MCF 10A (cell line): ENCODE results near the gene ZNF668. TPM values are rescaled to one million over a fixed set of nuclear protein-coding genes. Genes with fewer than 3 reads are reported as not detected.

Experiments
- BruUV-seq: library from RNA; stranded (reverse); fragments of 400-500 nt; replicated peaks from 2 replicates; lab custom pipeline; 2021; lab: Mats Ljungman, UMichigan
- CTCF ChIA-PET: fragments of 300-600 bp; sonication (Branson Sonifier 250); formaldehyde crosslinking; extraction: SDS; loops from one replicate; lab custom pipeline; 2021; ENCODE audit warnings: antibody characterized with exemption, inconsistent platforms; lab: Yijun Ruan, JAX
- POLR2A ChIA-PET: fragments of 300-600, 350-650 bp; sonication (Branson Sonifier 250); formaldehyde crosslinking; extraction: SDS; loops from one replicate; lab custom pipeline; 2020; ENCODE audit warnings: antibody characterized with exemption, inconsistent platforms; lab: Yijun Ruan, JAX
- DNase-seq: peaks from one replicate; pipeline ENCODE4 v3.0.0-alpha.2; 2018; ENCODE audit not compliant: unreplicated experiment
- H3K27ac Mint-ChIP-seq: one replicate; pipeline ENCODE4 v1.8.0; 2022; ENCODE audit warnings: mild to moderate bottlenecking, low read depth, mixed read lengths; ENCODE audit not compliant: unreplicated experiment
- H3K27me3 Mint-ChIP-seq: one replicate; pipeline ENCODE4 v1.8.0; 2022; ENCODE audit warnings: mixed read lengths; ENCODE audit not compliant: insufficient read depth, unreplicated experiment
- H3K36me3 Mint-ChIP-seq: one replicate; pipeline ENCODE4 v1.8.0; 2022; ENCODE audit warnings: mild to moderate bottlenecking, moderate library complexity, mixed read lengths; ENCODE audit not compliant: insufficient read depth, unreplicated experiment
- H3K4me1 Mint-ChIP-seq: one replicate; pipeline ENCODE4 v1.8.0; 2022; ENCODE audit warnings: mixed read lengths; ENCODE audit not compliant: insufficient read depth, unreplicated experiment
- H3K4me3 Mint-ChIP-seq: one replicate; pipeline ENCODE4 v1.8.0; 2022; ENCODE audit warnings: mild to moderate bottlenecking, moderate library complexity, mixed read lengths; ENCODE audit not compliant: unreplicated experiment
- H3K9me3 Mint-ChIP-seq: one replicate; pipeline ENCODE4 v1.8.0; 2022; ENCODE audit warnings: mixed read lengths; ENCODE audit not compliant: unreplicated experiment
- CTCF ChIP-seq: fragments of 200-600 bp; IDR thresholded peaks from one replicate; pipeline ENCODE4 v1.8.0; 2022; ENCODE audit warnings: antibody characterized with exemption, mild to moderate bottlenecking; ENCODE audit not compliant: unreplicated experiment
- intact Hi-C: fragments of 100-400 bp; cut with micrococcal nuclease; formaldehyde crosslinking; loops from 2 replicates; pipeline ENCODE4 v1.14.1; 2022
- total RNA-seq: library from RNA; stranded (reverse); gene quantifications from 2 replicates; pipeline ENCODE4 v1.2.3, GENCODE V29; 2022

ZNF668 gene
- total RNA-seq, 1 experiment from 2014 or later, result 11.9 TPM

- Mint-ChIP-seq H3K4me3 (peak within 1 kb of the TSS; percentile 74), H3K4me1 (peaks cover 16% of the 10 kb centered on the region), H3K36me3 (peaks cover 60% of the 10 kb centered on the region), H3K27me3 (no peaks in the 10 kb centered on the region), H3K9me3 (no peaks in the 10 kb centered on the region), H3K27ac (peak within 1 kb of the TSS; percentile 94)
- TF ChIP-seq CTCF, result no peak
- POLR2A ChIA-PET, result interaction anchor here (0.6 to 7.5 kb wide), 32 partner anchors 9 to 1191 kb away, joined by 3 to 201 read pairs (median 6); partner anchors contain the start of genes ARMC5, BCKDK, FUS and HSD3B7
- BruUV-seq, result TSS peak; percentile 74
- CTCF ChIA-PET, result interaction anchor here (0.9 to 3.4 kb wide), 6 partner anchors 15 to 164 kb away, joined by 3 to 29 read pairs (median 4); partner anchors contain the start of genes HSD3B7 and PRSS8
- peak; percentile 99 for DNase-seq
- intact Hi-C loops, result loop anchor here (1.0 to 5.0 kb wide), 3 partner anchors 18 to 130 kb away; partner anchors contain the start of genes FUS, HSD3B7 and PRSS8
Observed at GRCh38 chr16:31117384-31118222, 43.6 kb upstream of the ZNF668 start, which contains the start of gene KAT8. TSS of gene KAT8 (plus strand) at chr16:31117664. CDS start at chr16:31117682, 18 bp downstream.

- ChIA-PET CTCF (interaction anchor here (0.6 to 1.4 kb wide), 3 partner anchors 28 to 36 kb away, joined by 3 to 4 read pairs (median 3); partner anchors contain the start of gene PRSS36), POLR2A (interaction anchor here (0.7 to 1.3 kb wide), 4 partner anchors 26 to 375 kb away, joined by 3 read pairs; partner anchors contain the start of gene FUS)
- Mint-ChIP-seq H3K4me3 (no peak overlapping the region), H3K4me1 (peaks cover 27% of the 10 kb centered on the region), H3K27ac (no peak overlapping the region), H3K27me3 (no peaks in the 10 kb centered on the region), H3K36me3 (peaks cover 55% of the 10 kb centered on the region), H3K9me3 (no peaks in the 10 kb centered on the region)
- DNase-seq, result no peak
- intact Hi-C loops, result no loop called here
- BruUV-seq, result no TSS peak
- TF ChIP-seq CTCF, result no peak
Observed at GRCh38 chr16:31114468-31114867, 40.4 kb upstream of the ZNF668 start.

GRCh38 chr16:31113121-31114120 lies 39.4 kb upstream of the ZNF668 start:
- H3K9me3 Mint-ChIP-seq, result no peaks in the 10 kb centered on the region
- intact Hi-C loops, result no loop called here
- TF ChIP-seq CTCF, result no peak
- POLR2A ChIA-PET, result interaction anchor here (0.7 to 1.2 kb wide), 5 partner anchors 23 to 41 kb away, joined by 3 to 4 read pairs (median 3); partner anchors contain the start of genes ZNF646 and ZNF668
- no TSS peak for BruUV-seq
- peak overlapping the region; percentile 42 for H3K27ac Mint-ChIP-seq
- CTCF ChIA-PET, result interaction anchor here (0.5 to 1.4 kb wide), 5 partner anchors 12 to 277 kb away, joined by 3 to 4 read pairs (median 4); partner anchors contain the start of gene PRSS36
- H3K4me3 Mint-ChIP-seq, result no peak overlapping the region
- H3K4me1 Mint-ChIP-seq, result peaks cover 23% of the 10 kb centered on the region
- H3K27me3 Mint-ChIP-seq, result no peaks in the 10 kb centered on the region
- peaks cover 47% of the 10 kb centered on the region for H3K36me3 Mint-ChIP-seq
- no peak for DNase-seq
